Measurements from ENCODE around the gene AMIGO3. TPM values are rescaled to one million over a fixed set of nuclear protein-coding genes. Genes with fewer than 3 reads are reported as not detected.
"Not testable (repeated sequence)": the region's sequence is repeated elsewhere in the genome, so short reads cannot be mapped to it uniquely, and the experiment has no call there.

AMIGO3 gene
- total RNA-seq, 1 donor from 2014 or later, result 0.35 TPM

DNA sequence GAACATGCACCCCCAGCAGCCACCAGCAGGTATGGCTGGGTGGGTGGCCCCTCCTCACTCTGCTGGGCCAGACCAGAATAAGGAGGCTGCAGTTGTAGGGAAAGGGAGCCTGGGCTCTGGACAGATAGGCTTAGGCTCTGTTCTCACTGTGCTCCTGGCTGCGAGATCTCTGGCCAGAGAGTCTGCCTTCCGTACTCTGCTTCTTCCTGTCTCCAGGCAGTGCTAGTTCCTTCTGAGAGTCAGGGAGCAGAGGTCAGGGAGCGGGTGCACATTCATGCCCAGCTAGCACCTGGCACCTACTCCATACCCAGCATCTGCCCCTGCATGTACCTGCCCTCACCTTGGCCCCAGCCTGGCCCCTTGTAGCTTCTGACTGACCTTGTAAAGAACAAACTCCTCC, 28.0 kb downstream of the AMIGO3 start:
- not testable (repeated sequence) for H3K27ac Mint-ChIP-seq (ENCODE audit: unreplicated experiment); H3K36me3 Mint-ChIP-seq (ENCODE audit: low read depth); H3K27me3 Mint-ChIP-seq (ENCODE audit: low read depth); H3K4me3 Mint-ChIP-seq (ENCODE audit: unreplicated experiment); DNase-seq (ENCODE audit: low spot score); H3K9me3 Mint-ChIP-seq (ENCODE audit: low read depth)
- peaks cover 25% of the 10 kb centered on the region for H3K4me1 Mint-ChIP-seq (ENCODE audit: low read depth)

DNA sequence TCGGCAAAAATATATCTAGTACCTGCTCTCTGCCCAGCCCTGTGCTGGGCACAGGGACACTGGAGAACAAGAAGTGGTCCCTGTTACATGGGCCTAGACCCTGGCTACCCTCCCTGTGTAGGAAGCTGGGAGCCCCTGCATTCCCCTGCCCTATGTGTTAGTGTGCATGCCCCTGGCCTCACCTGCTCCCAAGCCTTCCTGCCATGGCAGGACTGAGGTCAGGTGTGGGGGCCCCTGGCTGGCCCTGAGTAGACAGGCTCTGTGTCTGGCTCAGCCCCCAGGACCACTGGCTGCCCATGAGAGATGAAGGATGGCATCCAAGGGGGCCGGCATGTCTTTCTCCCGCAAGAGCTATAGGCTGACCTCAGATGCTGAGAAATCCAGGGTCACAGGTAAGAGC, 28.6 kb downstream of the AMIGO3 start:
- not testable (repeated sequence) for H3K27me3 Mint-ChIP-seq (ENCODE audit: low read depth); H3K27ac Mint-ChIP-seq (ENCODE audit: unreplicated experiment); DNase-seq (ENCODE audit: low spot score); H3K36me3 Mint-ChIP-seq (ENCODE audit: low read depth); H3K9me3 Mint-ChIP-seq (ENCODE audit: low read depth)
- Mint-ChIP-seq H3K4me1 (ENCODE audit: low read depth) (peaks cover 25% of the 10 kb centered on the region), H3K4me3 (ENCODE audit: unreplicated experiment) (peak overlapping the region; percentile 95)

DNA sequence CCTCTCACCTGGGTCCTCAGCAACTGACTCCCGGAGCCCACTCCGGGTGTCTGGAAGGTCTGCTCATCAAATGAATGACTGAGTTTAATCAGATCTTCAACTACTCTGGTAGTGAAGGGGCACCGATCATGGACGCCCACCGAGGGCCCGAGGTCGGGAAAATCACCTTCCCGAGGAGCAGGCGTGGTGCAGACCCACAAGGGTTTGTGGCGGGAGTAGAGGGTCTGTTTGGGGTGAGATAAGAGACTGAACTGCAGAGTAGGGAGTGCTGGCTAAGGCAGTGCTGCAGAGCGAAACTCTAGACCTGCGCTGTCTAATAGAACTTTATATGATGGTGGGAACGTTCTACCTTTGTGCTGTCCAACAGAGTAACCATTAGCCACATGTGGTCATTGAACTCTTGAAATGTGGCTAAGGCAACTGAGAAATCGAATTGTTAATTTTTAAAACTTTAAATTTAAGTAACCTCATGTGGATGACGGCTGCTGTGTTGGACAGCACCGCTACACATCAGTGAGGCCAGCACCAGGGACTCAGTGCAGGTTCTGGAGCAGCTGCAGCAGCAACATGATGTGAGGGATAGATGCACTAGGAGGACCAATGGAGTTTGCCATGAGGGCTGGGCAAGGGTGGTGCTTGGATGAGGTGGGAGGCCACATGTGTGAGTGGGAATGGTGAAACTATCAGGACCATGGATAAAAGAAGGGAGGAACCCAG, 29.4 kb downstream of the AMIGO3 start:
- H3K4me1 Mint-ChIP-seq (ENCODE audit: low read depth), result peaks cover 29% of the 10 kb centered on the region
- not testable (repeated sequence) for H3K36me3 Mint-ChIP-seq (ENCODE audit: low read depth); H3K9me3 Mint-ChIP-seq (ENCODE audit: low read depth); H3K27me3 Mint-ChIP-seq (ENCODE audit: low read depth); DNase-seq (ENCODE audit: low spot score)
- H3K4me3 Mint-ChIP-seq (ENCODE audit: unreplicated experiment), result peak overlapping the region; percentile 95
- H3K27ac Mint-ChIP-seq (ENCODE audit: unreplicated experiment), result peak overlapping the region; percentile 94

DNA sequence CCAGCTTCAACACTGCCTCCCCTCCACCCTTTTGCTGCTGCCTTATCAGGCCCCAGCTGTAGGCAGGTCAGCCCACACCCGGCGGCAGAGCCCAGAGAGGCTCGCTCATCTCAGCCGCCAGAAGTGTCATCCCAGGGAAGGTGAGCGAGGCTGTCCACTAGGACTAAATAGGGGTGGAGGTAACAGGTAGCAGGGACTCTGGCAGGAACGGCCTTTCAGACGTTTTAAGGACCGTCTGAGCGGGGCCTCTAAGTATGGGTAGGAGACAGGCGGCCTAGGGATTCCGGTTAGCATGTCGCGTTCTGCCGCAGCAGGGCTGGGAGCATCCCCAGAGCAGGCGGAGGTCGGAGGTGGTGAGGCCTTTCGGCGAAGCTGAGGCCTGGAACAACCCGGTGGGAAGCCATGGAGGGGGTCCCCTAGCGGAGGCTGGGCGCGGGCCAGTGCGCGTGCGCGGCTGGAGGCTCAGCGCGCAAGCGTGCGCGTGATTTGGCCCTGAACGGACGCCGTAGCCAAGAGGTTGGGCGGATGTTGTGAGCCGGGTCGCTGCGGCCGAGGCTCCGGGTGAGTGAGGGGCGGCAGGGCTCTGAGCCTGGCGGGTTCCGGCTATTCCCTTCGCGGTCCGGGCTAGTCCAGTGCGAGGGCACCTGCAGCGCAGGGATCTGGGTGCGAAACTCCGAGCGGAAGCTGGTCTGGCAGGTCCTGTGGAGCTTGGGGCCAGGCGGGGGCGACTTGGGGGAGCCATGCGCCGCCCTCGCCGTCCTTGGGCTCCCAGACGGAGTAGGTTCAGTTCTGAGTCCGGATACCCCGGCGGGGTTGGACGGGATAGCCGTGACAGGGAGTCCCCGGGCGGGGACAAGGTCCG, 30.2 kb downstream of the AMIGO3 start, which contains the start of the genes MST1 and RNF123:
Gene MST1, minus strand, starts transcription at position 429 of the 862 bp plus-strand sequence. CDS start 783 bp downstream, outside the sequence.
Gene RNF123, plus strand, starts transcription at position 512 of the 862 bp plus-strand sequence. CDS start 1,609 bp downstream, outside the sequence.
- no peak for DNase-seq (ENCODE audit: low spot score)
- no peaks in the 10 kb centered on the region for H3K27me3 Mint-ChIP-seq (ENCODE audit: low read depth)
- TF ChIP-seq, protein P1, sequence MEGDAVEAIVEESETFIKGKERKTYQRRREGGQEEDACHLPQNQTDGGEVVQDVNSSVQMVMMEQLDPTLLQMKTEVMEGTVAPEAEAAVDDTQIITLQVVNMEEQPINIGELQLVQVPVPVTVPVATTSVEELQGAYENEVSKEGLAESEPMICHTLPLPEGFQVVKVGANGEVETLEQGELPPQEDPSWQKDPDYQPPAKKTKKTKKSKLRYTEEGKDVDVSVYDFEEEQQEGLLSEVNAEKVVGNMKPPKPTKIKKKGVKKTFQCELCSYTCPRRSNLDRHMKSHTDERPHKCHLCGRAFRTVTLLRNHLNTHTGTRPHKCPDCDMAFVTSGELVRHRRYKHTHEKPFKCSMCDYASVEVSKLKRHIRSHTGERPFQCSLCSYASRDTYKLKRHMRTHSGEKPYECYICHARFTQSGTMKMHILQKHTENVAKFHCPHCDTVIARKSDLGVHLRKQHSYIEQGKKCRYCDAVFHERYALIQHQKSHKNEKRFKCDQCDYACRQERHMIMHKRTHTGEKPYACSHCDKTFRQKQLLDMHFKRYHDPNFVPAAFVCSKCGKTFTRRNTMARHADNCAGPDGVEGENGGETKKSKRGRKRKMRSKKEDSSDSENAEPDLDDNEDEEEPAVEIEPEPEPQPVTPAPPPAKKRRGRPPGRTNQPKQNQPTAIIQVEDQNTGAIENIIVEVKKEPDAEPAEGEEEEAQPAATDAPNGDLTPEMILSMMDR (IDR thresholded peaks at IDR 0.05), result peak; percentile 72
- peak within 1 kb of the TSS; percentile 95 for H3K4me3 Mint-ChIP-seq (ENCODE audit: unreplicated experiment)
- peaks cover 2% of the 10 kb centered on the region for H3K36me3 Mint-ChIP-seq (ENCODE audit: low read depth)
- peak within 1 kb of the TSS; percentile 94 for H3K27ac Mint-ChIP-seq (ENCODE audit: unreplicated experiment)
- H3K4me1 Mint-ChIP-seq (ENCODE audit: low read depth), result peaks cover 29% of the 10 kb centered on the region
- H3K9me3 Mint-ChIP-seq (ENCODE audit: low read depth), result no peaks in the 10 kb centered on the region

DNA sequence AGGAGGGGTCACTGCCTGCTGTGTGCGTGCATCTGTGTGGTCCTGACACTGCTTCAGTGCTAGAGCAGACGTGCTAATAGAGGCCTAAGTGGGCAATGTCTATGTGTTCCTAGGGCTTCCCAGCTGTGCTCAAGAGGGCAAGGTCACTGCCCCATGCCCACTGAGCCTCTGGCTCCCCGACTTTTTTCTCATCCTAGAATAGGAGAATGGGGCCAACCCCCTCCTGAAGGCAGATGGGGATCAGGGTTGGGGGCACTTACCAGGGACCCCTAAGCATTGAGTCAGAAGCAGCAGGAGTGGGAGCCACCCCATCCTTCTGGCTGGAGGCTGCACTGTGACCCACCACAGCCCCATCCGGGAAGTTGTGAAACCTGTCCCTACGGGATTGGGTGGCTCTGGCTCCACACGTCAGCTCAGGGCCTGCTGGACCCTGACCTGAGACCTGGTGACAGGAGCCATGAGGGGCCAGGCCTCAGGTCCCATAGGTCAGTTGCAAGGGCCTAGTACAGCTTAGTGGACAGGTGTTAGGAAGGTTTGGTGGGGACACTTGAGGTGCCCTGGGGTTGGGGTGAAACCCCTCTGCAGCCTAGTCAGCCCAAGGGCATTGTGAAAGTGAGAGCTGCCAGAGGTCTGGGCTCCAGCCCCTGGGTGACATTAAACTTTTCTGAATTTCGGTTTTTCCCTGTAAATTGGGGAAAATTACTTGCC, 31.0 kb downstream of the AMIGO3 start:
- H3K36me3 Mint-ChIP-seq (ENCODE audit: low read depth); H3K9me3 Mint-ChIP-seq (ENCODE audit: low read depth); H3K27me3 Mint-ChIP-seq (ENCODE audit: low read depth); DNase-seq (ENCODE audit: low spot score): not testable (repeated sequence)
- peak overlapping the region; percentile 95 for H3K4me3 Mint-ChIP-seq (ENCODE audit: unreplicated experiment)
- H3K27ac Mint-ChIP-seq (ENCODE audit: unreplicated experiment), result peak overlapping the region; percentile 94
- peaks cover 29% of the 10 kb centered on the region for H3K4me1 Mint-ChIP-seq (ENCODE audit: low read depth)

DNA sequence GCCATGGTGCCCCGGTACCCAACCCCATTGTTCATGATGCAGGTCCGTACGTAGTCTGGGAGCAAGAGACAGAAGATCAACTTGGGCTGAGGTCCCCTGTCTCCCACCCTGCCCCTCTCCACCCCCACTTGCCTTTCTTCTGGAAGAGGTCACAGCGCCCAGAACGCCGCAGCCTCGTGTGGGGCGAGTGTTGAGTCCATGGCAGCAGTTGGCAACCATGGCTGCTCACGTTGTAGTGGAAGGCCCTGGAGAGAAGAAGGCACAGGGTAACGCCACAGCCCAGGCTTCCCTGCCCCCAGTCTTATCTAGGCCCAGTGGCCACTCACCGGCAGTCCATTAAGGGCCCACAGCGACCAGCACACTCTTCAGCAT, 32.1 kb downstream of the AMIGO3 start:
- peaks cover 29% of the 10 kb centered on the region for H3K4me1 Mint-ChIP-seq (ENCODE audit: low read depth)
- H3K36me3 Mint-ChIP-seq (ENCODE audit: low read depth), result peaks cover 10% of the 10 kb centered on the region
- not testable (repeated sequence) for H3K4me3 Mint-ChIP-seq (ENCODE audit: unreplicated experiment); DNase-seq (ENCODE audit: low spot score); H3K9me3 Mint-ChIP-seq (ENCODE audit: low read depth); H3K27me3 Mint-ChIP-seq (ENCODE audit: low read depth); H3K27ac Mint-ChIP-seq (ENCODE audit: unreplicated experiment)

DNA sequence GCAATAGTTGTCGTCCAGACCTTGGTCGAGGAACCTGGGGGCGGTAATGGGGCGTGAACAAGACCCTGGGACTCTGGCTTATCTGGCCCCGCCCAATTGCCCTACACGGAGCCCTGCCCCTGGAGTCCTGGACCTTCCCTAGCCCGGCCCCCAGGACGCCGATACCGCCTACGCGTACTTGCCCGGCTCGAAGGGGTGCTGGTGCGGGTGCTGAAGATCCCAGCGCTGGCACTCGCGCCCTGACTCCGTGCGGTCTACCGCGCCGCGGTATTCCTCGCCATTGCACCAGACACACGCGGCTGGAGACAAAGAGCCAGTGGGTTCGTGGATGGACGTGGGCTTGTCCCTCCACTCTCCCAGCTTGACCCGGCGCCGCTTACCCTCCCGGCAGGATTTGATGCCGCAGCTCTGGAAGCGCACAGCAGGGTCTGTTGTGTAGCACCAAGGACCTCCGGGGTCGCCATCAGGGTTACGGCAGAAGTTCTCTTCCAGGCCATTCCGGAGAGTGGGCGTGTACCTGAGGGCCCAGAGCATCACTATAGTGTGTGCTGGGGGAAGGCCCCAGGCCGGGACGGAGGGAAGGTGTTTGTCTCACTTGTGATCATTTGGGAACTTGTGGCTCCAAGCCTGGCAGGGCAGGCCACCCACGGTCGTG, 32.6 kb downstream of the AMIGO3 start:
- Mint-ChIP-seq H3K4me1 (ENCODE audit: low read depth) (peaks cover 29% of the 10 kb centered on the region), H3K36me3 (ENCODE audit: low read depth) (peaks cover 10% of the 10 kb centered on the region), H3K4me3 (ENCODE audit: unreplicated experiment) (peak overlapping the region; percentile 42)
- DNase-seq (ENCODE audit: low spot score); H3K27me3 Mint-ChIP-seq (ENCODE audit: low read depth); H3K9me3 Mint-ChIP-seq (ENCODE audit: low read depth); H3K27ac Mint-ChIP-seq (ENCODE audit: unreplicated experiment): not testable (repeated sequence)

DNA sequence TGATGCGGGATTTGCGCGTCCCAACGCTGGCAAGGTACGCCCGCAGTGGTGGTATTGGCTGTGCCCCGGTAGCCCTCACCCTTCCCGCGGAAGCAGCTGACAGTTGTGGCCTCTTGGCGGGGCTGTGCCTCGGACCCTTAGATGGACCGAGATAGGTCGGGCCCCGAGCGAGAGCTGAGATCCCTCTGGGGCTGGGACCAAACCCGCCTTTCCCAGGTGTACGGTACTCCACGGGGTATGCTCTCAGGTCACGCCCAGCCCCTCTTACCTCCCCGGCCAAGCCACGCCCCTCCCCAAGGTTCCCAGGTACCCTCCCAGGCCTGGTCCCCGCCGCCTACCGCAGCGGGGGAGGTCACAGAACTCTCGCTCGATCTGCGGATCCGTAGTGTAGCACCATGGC, 33.1 kb downstream of the AMIGO3 start:
- not testable (repeated sequence) for H3K27ac Mint-ChIP-seq (ENCODE audit: unreplicated experiment); H3K27me3 Mint-ChIP-seq (ENCODE audit: low read depth); H3K9me3 Mint-ChIP-seq (ENCODE audit: low read depth); DNase-seq (ENCODE audit: low spot score)
- Mint-ChIP-seq H3K36me3 (ENCODE audit: low read depth) (peaks cover 10% of the 10 kb centered on the region), H3K4me3 (ENCODE audit: unreplicated experiment) (peak overlapping the region; percentile 42), H3K4me1 (ENCODE audit: low read depth) (peaks cover 29% of the 10 kb centered on the region)

DNA sequence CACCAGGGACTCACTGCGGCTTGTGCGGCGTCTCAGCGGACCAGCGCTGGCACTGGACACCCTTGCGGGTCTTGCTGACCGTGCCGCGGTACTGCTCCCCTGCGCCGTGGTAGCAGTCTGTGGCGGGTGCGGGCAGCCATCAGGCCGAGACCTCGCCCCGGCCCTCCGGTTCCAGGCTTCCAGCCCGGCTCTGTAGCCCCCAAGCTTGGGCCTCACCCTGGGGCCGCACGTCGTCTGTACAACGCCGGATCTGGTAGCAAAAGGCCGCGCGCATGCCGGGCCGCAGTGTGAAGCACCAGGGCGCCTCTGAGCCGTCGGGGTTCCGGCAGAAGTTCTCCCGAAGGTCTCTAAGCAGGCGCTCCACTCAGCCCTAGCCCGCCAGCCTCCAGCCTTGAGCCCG, 33.6 kb downstream of the AMIGO3 start:
- DNase-seq (ENCODE audit: low spot score); H3K4me3 Mint-ChIP-seq (ENCODE audit: unreplicated experiment); H3K27ac Mint-ChIP-seq (ENCODE audit: unreplicated experiment); H3K9me3 Mint-ChIP-seq (ENCODE audit: low read depth); H3K27me3 Mint-ChIP-seq (ENCODE audit: low read depth): not testable (repeated sequence)
- H3K4me1 Mint-ChIP-seq (ENCODE audit: low read depth), result peaks cover 26% of the 10 kb centered on the region
- H3K36me3 Mint-ChIP-seq (ENCODE audit: low read depth), result peaks cover 10% of the 10 kb centered on the region

DNA sequence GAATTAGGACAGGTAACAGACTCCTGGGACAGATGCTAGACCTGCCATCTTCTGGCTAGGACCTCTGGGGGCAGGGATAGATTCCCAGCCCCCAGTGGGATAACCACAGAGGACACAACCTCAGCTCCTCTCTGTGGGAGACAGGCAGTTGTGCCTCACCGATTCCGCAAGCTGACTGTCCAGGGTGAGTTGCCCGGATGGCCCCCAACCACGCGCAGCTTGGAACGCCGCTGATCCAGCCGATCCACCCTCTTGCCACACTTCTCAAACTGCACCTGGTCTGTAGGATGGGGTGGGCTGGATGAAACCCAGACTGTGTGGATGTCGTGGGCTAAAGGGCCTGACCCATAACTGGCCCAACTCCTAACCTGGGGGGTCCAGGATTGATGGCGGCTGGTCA, 34.4 kb downstream of the AMIGO3 start:
- H3K27me3 Mint-ChIP-seq (ENCODE audit: low read depth); H3K27ac Mint-ChIP-seq (ENCODE audit: unreplicated experiment); H3K9me3 Mint-ChIP-seq (ENCODE audit: low read depth); H3K4me3 Mint-ChIP-seq (ENCODE audit: unreplicated experiment); DNase-seq (ENCODE audit: low spot score): not testable (repeated sequence)
- Mint-ChIP-seq H3K36me3 (ENCODE audit: low read depth) (peaks cover 11% of the 10 kb centered on the region), H3K4me1 (ENCODE audit: low read depth) (peaks cover 18% of the 10 kb centered on the region)

DNA sequence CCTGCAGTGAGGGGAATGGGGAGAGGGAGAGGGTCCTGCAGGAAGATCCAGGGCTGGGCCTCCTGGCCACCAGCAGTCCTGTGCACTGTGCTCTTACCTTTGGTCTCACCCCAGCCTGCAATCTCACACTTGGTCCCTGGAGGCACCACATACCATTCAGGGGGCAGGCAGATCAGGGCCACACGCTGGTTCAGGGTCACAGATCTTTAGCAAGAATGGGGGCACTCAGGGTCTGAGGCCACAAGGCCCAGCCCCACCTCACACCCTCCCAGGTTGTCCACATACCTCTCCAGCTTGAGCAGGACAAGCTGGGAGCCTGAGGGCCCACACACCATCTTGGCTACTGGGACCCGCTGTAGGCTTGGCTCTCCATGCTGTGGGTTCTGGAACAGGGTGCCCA, 35.0 kb downstream of the AMIGO3 start:
- not testable (repeated sequence) for H3K9me3 Mint-ChIP-seq (ENCODE audit: low read depth); H3K4me3 Mint-ChIP-seq (ENCODE audit: unreplicated experiment); H3K27me3 Mint-ChIP-seq (ENCODE audit: low read depth); DNase-seq (ENCODE audit: low spot score); H3K27ac Mint-ChIP-seq (ENCODE audit: unreplicated experiment)
- H3K4me1 Mint-ChIP-seq (ENCODE audit: low read depth), result peaks cover 14% of the 10 kb centered on the region
- peaks cover 16% of the 10 kb centered on the region for H3K36me3 Mint-ChIP-seq (ENCODE audit: low read depth)

Data from chondrocyte (in vitro differentiated cells).